Erythroblast (primary cell): Measurements from ENCODE around the gene DPYSL4.

Source experiments
- DNase-seq, 2 experiments: peaks; one replicate each; lab custom pipeline; 2025; lab: John Stamatoyannopoulos, UW
- GATA1 ChIP-seq: IDR thresholded peaks from 2 replicates; pipeline ENCODE4 v1.6.1; 2011; ENCODE audit warnings: low read depth, mild to moderate bottlenecking, control low read depth, low read length, moderate library complexity
- POLR2A ChIP-seq: IDR thresholded peaks from 2 replicates; pipeline ENCODE4 v1.6.1; 2011; ENCODE audit warnings: mild to moderate bottlenecking, low read length

The DPYSL4 gene

GRCh38 chr10:132164761-132165278, 21.9 kb upstream of the DPYSL4 start:
- DNase-seq: no peak
- TF ChIP-seq GATA1 (no peak), POLR2A (no peak)

- no peak for DNase-seq
- TF ChIP-seq POLR2A: no peak
- no peak for TF ChIP-seq GATA1
Observed at GRCh38 chr10:132165416-132165980, 21.2 kb upstream of the DPYSL4 start.

DNA sequence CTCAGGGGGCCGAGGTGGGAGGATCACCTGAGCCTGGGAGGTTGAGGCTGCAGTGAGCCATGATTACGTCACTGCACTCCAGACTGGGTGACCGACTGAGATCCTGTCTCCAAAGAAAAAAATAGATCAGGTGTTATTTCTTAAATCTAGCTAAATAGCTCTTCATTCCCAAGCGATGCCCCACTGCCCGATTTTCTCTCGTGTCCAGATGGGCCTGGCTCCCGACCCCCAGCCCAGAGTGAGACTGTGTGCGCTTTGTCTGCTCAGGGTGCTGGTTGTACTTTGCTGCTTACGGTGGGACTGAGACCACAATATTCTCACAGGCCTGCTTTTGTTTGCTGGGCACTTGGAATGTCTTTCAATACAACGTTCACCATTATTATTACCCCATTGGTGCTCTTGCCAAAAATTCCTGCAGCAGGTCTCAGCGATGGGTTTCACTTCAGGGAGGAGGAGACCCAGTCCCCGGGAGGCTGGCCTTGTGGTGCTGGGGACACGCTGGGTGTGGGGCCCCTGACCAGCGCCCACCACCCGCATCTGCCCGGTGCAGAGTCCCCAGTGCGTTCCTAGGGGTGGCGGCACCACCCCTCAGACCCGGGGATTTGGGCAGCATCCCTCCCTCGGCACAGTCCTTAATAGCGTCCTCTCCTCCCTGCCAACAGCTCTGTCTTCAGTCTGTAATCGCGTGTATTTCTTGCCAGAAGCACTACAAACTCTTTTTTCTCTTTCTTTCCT, 20.4 kb upstream of the DPYSL4 start:
- TF ChIP-seq POLR2A (no peak), GATA1 (no peak)
- DNase-seq: no peak

DNA sequence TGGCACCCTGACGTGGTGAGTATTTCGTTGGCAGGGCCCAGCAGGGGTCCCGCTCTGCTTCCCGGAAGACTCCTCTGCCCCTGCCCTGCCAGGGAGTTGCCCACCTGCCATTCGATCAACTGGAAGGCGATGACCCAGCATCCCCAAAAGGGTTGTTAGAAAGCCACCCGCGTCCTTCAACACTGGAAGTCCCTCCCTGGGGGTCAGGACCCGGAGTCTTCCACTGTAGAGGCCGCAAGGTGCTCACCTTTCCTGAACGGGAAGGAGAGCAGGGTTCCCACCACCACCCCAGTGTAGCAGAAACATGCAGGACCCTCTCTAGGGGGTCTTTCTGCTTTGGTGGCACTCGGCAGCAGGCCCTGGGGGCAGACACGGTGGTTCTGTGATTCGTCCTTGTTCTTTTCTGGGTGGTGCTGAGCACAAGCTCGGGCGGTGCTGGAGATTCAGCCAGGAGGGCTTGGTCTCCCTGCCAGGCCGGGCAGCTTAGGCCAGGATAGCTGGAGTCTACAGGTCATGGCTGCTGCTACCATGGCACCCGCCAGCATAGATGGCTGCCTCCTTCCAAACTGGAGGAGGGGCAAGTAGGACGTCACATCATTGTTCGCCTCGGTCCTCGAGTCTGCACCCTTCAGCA, 19.6 kb upstream of the DPYSL4 start:
- no peak for DNase-seq
- TF ChIP-seq GATA1 (no peak), POLR2A (no peak)

- no peak for DNase-seq
- TF ChIP-seq POLR2A (no peak), GATA1 (no peak)
Observed at GRCh38 chr10:132167976-132168375, 18.8 kb upstream of the DPYSL4 start.

DNA sequence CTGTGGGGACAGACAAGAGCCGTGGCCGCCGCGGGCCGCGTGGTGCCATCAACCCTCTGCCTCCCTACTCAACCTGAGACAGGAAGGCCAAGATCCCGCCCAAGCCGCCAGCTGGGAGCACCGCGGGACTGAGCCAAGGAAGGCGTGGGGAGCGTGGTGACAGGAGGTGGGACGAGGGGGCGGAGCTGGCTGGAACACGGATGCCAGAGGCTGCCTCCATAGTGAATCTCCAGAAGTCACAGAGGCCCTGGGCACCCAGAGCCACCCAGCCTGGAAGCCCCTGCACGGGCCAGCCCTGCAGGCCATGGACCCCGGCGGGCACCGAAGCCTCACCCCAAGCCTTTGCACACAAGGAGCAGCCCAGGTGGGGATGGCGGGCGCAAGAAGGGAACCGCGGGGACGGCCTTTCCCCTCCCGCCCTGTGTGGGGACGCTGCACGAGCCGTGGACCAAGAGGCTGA, 18.1 kb upstream of the DPYSL4 start:
- DNase-seq: no peak
- TF ChIP-seq GATA1 (no peak), POLR2A (no peak)

DNA sequence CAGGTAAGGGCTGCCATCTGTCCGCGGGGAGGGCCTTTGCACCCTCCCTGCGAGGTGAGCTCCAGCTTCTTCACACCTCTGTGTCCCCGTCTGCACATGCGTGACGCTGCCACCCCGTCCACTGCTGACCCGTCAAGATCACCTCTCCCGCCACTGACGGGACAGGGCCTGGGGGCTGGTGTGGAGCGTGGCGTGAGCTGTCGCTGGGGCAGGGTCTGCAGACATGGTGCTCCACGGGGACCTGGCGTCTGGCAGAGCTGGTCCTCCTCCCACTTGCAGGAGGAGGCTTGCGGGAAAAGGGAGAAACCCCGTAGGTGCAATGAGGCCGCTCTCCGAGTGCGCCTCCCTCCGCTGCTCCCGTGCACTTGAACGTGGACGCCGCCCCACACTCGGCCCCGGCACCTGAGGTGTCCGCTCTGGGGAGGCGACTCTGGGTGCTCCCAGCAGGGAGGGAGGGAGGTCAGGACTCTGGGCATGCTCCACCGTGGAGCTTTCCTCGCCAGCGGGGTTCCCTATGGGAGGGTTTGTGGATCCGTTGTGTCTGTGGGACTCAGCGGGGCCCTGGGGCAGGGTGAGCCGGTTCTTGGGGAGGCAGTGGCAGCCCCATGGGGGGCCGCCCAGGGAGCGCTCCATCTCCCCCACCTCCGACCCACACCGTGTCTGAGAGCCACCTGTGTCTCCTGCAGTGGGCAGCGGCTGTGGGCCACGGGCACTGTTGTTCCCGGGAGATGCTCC, 17.6 kb upstream of the DPYSL4 start:
- no peak for DNase-seq
- TF ChIP-seq POLR2A (no peak), GATA1 (no peak)

DNA sequence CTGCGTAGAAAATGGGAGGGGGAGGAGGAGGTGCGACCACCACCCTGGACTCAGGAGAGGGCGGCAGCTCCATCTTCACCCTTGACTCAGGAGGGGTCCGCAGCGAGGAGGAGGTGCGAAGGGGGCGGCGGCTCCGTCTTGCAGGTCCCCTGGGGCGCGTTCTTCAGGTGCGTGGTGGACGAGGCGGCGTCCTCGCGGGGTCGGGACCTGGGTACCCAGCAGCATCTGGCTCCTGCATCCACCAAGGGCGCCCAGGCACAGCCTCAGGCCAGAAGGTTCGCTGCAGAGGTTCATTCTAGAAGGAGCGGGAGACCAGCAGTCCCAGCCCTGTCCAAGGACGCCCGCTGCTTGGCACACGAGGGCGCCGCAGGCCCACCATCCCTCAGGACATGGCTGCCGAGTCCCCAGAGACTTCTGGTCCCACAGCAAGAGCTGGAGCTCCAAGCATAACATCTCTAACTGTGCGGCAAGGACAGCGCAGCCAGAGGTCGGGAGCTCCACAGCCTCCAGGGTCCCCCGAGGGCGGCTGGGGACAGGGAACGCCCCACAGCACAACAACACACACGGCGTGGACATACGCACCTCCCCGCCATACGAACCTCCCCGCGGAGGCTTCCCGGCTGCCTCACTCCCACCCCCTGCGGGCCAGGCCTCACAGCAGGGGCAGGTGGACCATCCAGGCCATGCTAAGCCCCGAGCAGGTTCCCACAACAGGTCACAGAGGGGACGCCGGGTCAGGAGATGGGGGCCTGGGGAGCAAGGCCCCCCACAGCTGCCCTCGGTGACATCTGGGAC, 16.8 kb upstream of the DPYSL4 start:
- no peak for TF ChIP-seq GATA1
- TF ChIP-seq POLR2A: no peak
- DNase-seq: no peak

DNA sequence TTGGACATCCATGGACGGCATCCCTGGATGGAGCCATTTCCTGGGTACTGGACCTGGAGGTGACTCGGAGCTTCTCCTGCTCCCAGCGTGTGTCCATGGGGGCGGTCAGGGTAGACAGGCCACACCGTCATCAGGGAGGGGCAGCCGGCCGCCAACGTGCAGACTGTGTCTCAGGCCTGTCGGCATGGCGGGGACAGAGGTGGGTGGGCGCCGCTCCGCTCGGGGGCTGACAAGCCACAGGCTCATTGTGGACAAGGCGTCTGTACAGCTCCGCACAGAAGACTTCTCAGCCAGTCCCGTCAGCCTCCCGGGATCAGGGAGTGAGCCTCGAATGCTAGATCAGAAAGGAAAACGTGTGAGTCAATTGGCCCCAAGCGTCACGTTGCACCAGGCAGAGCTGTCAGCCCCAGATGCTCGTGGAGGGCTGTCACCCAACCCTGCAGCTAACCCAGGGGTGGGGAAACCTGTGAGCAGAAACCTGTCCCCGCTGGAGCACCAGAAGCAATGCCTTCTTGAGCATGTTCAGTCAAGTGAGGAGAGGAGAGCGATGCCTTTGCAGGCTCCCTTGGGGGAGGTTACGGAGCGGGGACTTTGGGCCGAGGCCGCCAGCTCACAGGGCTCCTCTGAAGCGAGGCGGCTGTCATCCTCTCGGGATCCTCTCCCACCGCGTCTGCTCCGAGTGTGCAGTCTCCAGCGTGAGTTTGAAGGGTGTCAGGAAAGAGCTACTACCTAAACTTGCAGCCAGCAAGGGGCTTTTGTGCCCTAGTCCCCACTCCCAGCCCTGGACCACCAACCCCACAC, 16.0 kb upstream of the DPYSL4 start:
- TF ChIP-seq POLR2A (no peak), GATA1 (no peak)
- no peak for DNase-seq

DNA sequence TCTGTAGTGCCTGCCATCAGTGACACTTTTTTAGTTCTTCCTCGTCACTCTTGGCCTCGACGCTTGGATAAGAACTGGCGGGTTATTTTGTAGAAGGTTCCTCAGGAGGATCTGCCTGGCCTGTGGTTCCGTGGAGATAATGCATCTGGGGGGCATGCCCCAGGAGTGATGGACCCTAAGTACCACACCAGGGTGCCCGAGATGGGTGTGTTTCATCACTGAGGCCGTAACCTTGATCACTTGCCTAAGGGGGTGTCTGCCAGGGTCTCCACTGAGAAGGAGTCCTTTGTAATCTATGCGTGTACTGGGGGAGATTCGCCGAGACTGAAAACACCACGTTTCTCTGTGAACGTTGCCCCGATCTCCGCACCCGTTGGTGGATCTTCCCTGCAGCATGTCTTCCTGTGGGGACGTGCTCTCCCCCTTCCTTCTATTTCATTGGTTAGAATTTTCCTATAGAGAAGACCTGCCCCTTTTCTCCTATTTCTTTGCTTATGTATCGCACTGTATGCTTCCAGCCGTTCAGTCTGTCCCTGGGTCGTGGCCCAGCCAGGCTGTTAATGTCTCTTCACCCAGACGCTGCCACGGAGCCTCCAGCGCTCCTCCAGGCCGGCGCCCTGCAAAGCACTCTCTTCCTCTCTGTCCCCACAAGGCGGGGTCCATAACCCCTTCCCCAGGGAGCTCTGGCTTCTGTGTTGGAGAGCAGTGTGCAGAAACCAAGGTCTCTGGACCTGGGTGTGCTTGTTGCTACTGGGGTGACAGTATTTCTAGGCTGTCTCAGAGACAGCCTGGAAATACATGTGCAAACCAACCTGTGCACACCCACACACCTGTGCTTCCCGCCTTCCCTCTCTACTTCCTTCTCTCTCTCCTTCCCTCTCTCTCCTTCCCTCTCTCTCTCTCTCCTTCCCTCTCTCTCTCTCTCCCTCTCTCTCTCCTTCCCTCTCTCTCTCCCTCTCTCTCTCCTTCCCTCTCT, 14.4 kb upstream of the DPYSL4 start:
- TF ChIP-seq POLR2A (no peak), GATA1 (no peak)
- no peak for DNase-seq

- no peak for DNase-seq
- no peak for TF ChIP-seq GATA1
- no peak for TF ChIP-seq POLR2A
Observed at GRCh38 chr10:132173185-132173584, 13.6 kb upstream of the DPYSL4 start.

DNA sequence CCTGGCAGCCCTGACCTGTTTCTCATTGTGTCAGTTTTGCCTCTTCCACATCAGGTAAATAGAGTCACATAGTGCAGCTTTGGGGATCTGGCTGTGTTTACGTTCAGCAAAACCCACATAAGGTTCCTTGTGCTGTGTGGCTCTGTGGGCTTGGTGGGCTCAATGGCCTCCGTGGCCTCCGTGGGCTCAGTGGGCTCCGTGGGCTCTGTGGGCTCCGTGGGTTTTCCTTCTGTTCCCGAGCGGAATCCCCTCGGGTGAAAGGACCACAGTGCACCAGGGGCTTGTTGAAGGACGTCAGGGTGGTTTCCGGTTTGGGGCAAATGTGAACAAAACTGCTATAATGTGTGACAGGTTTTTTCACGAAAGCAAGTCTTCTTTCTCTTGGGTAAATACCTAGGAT, 12.5 kb upstream of the DPYSL4 start:
- TF ChIP-seq POLR2A (no peak), GATA1 (no peak)
- no peak for DNase-seq

GRCh38 chr10:132175408-132175807, 11.3 kb upstream of the DPYSL4 start:
- TF ChIP-seq POLR2A: no peak
- no peak for TF ChIP-seq GATA1
- DNase-seq: no peak
